ENCODE measurements around the gene CD7. TPM values are rescaled to one million over a fixed set of nuclear protein-coding genes. Genes with fewer than 3 reads are reported as not detected.
"Not testable (repeated sequence)": the region's sequence is repeated elsewhere in the genome, so short reads cannot be mapped to it uniquely, and the experiment has no call there.

CD7 gene
- total RNA-seq, 2 donors from 2014 or later: 620 to 646 TPM

DNA sequence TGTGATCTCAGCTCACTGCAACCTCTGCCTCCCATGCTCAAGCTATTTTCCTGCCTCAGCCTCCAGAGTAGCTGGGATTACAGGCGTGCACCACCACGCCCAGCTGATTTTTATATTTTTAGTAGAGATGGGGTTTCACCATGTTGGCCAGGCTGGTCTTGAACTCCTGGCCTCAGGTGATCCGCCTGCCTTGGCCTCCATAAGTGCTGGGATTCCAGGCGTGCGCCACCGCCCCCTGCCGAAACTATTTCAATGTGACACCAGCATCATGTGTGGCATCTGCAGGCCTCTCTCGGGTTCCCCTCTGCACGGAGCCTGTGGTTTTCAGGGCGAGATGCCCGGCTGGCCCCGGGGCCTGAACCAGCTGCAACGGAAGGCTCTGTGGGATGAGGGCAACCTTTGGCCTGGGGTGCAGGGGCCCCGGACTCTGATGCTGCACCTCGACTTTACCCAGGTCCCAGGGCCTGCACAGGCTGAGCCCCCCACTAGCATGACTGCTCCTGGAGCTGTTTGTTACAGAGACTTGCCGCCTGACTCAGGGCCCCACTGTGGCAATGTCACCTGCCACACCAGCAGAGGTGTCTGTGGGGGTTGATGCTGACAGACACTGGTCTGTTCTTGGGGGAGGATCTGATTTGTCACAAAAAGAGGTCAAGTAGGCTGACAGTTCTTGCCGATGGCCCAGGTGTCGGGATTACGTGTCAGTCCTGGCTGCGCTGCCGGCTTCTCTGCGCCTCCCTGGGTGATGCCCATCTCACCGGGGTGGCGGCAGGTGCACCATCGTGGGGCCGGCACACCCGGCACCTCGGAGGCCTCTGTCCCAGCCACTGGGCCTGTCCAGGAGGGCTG lies 33.0 kb upstream of the CD7 start:
- Mint-ChIP-seq H3K27ac (no peak overlapping the region), H3K36me3 (no peaks in the 10 kb centered on the region), H3K9me3 (no peaks in the 10 kb centered on the region)
- DNase-seq (ENCODE audit: low spot score in 2 of 2) (peak in 1 of 2 donors; percentile 52), ATAC-seq (peak in 1 of 2 donors; percentile 43)

DNA sequence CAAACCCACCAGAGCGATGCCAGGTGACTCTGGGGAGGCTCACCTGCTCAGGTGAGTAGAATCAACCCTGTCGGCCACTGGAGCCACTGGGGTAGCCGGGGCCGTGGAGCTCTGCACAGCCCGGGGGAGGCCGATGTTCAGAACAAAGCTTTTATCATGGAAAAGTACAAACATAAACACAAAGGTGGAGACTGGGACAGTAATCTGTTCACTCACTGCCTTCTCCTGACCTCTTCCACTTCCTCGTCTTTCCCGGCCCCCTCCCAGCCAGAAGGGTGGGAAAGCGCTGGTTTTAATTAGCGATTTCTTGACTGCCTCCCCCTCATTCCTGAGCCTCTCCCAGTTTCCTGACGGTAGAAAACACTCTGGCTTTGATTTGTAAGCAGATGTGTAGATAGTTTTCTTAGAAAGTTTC lies 31.9 kb upstream of the CD7 start:
- ATAC-seq (no peak), DNase-seq (ENCODE audit: low spot score in 2 of 2) (no peak)
- Mint-ChIP-seq H3K27ac (no peak overlapping the region), H3K9me3 (no peaks in the 10 kb centered on the region), H3K36me3 (no peaks in the 10 kb centered on the region)

DNA sequence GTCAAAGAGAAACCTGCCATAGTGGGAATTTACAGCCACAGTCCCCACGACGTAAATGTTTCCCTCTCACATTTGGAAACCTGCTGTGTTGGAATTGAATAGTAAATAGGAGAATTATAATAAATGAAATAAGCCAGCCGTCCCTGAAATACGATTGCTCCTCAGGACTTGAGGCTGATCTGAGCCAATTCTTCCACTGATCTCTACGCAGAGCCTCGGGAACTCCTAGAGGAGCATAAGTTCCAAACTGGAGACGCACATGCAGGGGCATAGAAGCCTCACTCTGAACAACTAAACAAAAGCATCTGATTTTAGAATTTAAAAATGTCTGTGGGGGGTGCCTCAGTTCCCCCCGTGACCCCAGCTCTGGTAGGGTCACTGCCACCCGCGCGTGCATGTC lies 31.5 kb upstream of the CD7 start:
- H3K36me3 Mint-ChIP-seq: no peaks in the 10 kb centered on the region
- ATAC-seq (no peak), DNase-seq (ENCODE audit: low spot score in 2 of 2) (no peak)
- no peaks in the 10 kb centered on the region for H3K9me3 Mint-ChIP-seq
- no peak overlapping the region for H3K27ac Mint-ChIP-seq

DNA sequence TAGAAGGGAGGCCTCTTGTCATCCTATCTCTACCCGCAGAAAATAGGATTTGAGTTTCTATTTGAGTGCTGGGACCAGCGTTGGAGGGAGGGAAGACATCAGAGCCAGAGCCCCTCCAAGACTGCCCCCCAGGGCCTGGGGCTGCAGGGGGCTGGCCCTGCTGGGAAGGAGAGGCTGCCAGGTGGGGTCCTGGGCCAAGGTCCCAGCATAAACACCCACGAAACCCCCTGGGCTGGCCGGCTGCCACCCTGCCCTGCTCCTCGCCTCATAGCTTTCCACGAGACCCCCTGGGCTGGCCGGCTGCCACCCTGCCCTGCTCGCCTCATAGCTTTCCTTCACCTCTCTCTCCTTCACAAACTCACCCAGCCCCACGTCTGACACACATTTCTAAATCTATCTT lies 31.0 kb upstream of the CD7 start:
- DNase-seq (ENCODE audit: low spot score in 2 of 2): no peak
- Mint-ChIP-seq H3K9me3 (no peaks in the 10 kb centered on the region), H3K27ac (no peak overlapping the region), H3K36me3 (no peaks in the 10 kb centered on the region)
- ATAC-seq: no peak

DNA sequence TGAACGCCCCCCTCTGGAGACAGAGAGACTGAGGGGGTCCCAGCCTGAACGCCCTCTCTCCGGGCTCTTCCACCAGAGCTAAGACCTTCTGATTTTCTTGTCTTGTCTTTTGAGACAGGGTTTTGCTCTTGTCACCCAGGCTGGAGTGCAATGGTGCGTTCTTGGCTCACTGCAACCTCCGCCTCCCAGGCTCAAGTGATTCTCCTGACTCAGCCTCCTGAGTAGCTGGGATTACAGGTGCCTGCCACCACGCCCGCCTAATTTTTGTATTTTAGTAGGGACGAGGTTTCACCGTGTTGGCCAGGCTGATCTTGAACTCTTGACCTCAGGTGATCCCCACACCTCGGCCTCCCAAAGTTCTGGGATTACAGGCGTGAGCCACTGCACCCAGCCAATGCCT lies 30.6 kb upstream of the CD7 start:
- not testable (repeated sequence) for H3K9me3 Mint-ChIP-seq; ATAC-seq; H3K27ac Mint-ChIP-seq; H3K36me3 Mint-ChIP-seq; DNase-seq (ENCODE audit: low spot score in 2 of 2)

DNA sequence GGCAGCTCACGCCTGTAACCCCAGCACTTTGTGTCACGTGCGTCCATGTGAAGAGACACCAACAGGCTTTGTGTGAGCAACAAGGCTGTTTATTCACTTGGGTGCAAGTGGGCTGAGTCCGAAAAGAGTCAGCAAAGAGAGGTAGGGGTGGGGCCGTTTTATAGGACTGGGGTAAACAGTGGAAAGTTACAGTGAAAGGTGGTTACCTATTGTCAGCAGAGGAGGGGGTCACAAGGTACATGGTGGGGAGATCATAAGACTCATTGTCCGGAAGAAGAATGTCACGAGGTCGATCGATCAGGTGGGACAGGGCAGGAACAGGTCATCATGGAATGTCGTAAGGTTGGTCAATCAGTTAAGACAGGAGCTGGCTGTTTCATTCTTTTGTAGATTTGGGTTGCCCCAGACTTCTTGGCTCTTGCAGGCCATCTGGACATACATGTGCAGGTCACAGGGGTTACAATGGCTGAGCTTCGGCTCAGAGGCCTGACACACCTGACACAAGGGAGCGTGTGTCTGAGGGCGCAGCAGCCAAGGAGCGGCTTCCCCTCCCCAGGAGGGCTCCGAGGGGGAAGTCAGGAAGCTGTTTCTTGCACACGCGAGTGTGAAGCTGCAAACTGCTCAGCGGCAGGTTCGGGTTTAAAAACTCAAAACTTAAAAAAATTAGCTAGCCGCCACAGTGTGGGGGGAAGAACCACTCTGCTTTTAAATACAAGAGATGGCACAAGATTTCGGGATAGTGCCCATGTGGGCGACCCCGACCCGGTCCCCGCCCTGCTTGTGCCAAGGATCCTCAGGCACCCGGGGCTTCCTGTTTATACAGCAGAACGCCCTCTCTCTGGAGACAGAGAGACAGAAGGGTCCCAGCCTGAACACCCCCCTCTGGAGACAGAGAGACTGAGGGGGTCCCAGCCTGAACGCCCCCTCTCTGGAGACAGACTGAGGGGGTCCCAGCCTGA lies 29.2 kb upstream of the CD7 start:
- ATAC-seq (no peak), DNase-seq (ENCODE audit: low spot score in 2 of 2) (no peak)
- Mint-ChIP-seq H3K9me3 (no peaks in the 10 kb centered on the region), H3K27ac (no peak overlapping the region), H3K36me3 (no peaks in the 10 kb centered on the region)

DNA sequence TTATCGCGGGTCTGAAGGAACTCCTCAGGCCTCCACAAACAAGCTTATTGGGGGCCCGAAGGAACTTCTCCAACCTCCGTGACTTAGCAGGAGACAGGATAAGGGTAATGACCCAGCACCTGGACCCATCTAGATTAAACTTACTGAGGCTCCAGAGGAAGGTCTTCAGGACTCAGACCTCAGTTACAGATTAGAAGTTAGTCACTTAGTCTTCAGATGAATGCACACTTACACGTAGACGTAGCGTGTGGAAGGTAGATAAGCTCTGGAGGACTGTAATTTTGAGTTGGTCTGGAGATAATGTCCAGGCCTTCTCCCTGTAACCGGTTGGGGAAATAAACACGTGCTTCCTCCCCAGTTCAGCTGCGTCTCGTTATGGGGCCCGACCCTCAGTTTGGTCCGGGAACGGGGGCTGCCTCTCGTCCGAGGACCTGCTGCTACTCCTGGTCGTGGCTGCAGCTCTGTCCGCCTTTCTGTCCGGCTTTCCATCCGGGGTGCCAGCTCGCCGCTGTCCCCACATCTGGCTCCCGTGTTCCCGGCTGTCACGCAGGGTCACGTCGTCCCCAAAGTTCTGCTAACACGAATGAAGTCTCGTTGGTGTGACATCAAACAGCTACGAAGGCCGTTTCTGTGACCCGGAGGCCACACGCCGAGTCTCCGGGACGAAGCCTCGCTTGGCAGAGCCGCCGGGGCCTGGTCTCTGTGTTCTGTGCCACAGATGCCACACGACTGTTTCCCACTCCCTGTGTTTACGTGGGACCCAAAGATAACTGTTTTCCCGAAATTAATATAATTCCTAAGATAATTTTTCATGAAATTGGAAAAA lies 28.0 kb upstream of the CD7 start:
- DNase-seq (ENCODE audit: low spot score in 2 of 2) (no peak), ATAC-seq (no peak)
- H3K36me3 Mint-ChIP-seq: no peaks in the 10 kb centered on the region
- no peak overlapping the region for H3K27ac Mint-ChIP-seq
- H3K9me3 Mint-ChIP-seq: no peaks in the 10 kb centered on the region

DNA sequence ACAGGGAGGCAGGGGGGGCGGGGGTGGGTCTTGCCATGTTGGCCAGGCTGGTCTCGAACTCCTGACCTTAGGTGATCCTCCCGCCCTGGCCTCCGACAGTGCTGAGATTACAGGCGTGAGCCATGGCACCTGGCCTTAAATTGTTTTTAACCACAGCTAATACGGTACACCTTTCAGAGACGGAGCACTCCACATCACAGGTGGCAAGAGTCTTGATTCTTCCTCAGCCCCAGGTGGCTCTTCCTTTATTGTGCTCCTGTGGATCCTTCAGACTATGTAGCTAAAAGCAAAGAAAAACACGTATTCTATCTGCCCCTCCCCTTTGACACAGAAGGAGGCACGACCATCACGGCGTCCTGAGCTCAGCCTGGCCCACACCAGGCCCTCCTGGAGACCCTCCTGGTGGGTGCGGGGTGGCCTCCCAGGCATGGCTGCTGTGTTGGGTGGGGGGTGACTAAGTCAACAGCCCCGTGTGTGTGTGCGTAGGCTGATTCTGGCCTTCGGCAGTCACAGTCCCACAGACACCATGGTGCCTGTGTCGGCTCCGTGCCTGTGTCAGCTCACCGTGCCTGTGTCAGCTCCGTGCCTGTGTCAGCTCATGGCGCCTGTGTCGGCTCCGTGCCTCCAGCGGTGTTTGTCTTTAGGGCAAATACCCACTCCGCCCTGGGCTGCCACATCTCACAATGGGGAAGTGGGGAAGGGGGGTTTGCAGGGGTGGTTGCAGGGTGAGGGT lies 26.9 kb upstream of the CD7 start:
- ATAC-seq (no peak), DNase-seq (ENCODE audit: low spot score in 2 of 2) (no peak)
- no peaks in the 10 kb centered on the region for H3K36me3 Mint-ChIP-seq
- no peak overlapping the region for H3K27ac Mint-ChIP-seq
- H3K9me3 Mint-ChIP-seq: no peaks in the 10 kb centered on the region

DNA sequence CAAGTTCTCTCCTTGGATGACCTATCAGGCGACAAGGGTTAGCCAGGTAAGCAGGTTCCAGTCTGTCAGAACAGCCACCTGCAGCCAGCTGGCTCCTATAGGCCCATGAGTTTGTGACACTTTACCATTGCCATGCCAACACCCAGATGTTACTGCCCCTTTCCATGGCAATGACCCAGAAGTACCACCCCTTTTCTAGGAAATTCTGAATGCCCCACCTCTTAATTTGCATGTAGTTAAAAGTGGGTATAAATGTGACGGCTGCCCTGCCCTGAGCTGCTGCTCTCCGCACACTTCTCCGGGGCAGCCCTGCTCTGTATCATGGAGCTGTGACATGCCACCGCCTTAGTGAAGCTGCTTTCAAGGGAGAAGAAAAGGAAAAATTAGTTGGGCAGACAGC lies 26.2 kb upstream of the CD7 start:
- ATAC-seq: peak in 1 of 2 donors; percentile 40
- Mint-ChIP-seq H3K27ac (no peak overlapping the region), H3K9me3 (no peaks in the 10 kb centered on the region), H3K36me3 (no peaks in the 10 kb centered on the region)
- no peak for DNase-seq (ENCODE audit: low spot score in 2 of 2)

DNA sequence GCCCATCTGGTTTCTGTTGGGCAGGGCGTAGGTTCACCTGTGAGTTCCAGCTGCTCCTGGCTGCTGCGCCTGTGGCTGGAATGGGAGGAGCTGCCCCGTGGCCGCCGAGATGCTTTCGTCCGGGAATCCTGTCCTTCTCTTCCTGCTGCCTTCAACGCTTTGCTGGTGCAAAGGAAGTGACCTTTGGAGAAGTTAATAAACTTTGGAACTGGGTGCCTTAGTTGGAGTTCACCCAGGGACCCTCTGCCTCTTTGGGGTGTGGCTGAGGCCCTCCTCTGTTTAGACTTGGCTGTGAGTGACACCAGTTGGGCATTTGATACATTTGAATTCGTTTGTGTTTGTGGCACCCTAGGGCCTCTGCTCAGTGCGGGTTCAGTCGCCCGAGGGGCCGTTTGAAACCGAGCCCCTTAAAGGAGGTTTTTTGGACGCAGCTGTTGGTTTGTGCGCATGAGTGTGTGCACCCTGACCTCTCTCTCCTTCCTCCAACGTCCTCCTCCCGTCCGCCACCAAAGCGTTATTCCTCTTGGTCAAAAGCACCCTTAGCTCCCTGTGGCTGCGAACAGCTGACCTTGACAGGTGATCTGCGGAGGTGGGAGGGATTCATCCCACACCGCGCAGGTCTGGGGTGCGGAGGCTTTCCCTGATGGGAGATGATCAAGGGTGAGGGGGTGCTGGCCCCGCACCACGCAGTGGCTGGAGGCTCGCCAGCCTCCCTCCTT lies 25.1 kb upstream of the CD7 start:
- DNase-seq (ENCODE audit: low spot score in 2 of 2) (no peak), ATAC-seq (no peak)
- no peaks in the 10 kb centered on the region for H3K36me3 Mint-ChIP-seq
- H3K27ac Mint-ChIP-seq: no peak overlapping the region
- H3K9me3 Mint-ChIP-seq: no peaks in the 10 kb centered on the region

DNA sequence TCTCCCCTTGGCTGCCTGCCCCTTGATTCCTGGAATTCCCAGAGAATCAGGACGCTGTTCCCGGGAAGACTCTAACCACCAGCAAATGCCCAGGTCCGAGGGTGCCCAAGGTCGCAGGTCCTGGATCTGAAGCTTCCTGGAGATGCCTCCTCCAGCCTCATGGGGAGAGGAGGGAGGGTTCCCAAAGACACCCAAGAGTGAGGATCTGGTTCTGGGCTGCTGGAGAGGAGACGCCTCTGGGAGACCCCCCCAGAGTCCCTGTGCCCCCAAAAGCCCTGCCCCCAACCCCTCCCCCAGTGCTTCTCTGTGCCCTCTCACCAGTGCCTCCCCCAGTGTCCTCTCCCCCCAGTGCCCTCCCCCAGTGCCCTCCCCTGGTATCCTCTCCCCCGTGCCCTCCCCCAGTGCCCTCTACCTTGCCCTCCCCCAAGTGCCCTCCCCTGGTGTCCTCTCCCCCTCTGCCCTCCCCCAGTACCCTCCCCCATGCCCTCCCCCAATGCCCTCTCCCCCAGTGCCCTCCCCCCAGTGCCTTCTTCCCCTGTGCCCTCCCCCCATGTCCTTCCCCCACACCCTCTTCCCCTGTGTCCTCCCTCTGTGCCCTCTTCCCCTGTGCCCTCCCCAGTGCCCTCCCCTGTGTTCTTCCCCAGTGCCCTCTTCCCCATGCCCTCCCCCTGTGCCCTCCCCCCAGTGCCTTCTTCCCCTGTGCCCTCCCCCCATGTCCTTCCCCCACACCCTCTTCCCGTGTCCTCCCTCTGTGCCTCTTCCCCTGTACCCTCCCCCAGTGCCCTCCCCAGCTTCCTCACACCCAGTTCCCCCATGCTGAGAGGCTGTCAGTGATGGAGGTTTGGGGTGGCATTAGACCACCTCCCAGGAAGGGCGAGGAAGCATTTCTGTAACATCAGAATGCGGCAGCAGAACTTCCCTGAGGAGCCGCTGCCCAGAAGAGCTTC lies 22.5 kb upstream of the CD7 start:
- no peaks in the 10 kb centered on the region for H3K9me3 Mint-ChIP-seq
- no peak overlapping the region for H3K27ac Mint-ChIP-seq
- no peaks in the 10 kb centered on the region for H3K36me3 Mint-ChIP-seq
- no peak for ATAC-seq
- no peak for DNase-seq (ENCODE audit: low spot score in 2 of 2)

DNA sequence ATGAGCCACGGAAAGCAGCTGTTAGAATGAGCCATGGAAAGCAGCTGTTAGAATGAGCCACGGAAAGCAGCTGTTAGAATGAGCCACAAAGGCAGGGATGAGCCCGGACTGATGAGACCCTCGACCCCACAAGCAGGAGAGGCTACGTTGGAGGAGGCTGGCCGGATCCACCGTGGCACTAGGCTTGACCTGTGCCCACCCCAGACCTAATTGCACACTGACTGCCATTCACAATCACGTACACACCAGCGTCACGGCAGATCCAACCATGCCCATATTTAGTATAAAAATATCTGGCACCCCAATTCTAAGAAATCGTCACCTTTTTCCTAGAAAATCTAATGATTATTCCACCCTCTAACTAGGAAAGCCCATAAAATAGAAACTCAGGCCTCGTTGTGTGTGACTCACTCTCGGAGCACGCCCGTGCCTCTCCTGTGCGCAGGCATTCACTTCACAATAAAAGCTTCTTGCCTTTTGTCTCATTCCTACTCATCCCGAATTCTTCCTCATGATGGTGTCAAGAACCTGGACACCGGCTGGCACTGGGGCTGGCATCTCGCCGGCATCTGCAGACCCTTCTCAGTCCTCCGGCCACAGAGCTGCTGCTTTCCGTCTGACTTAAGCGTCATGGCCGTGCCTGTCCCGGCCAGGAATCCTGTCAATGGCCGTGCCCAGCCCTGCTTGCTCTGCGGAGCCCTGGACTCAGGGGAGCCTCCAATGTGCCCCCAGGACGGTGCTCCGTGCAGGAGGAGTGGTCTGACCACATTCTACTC lies 21.6 kb upstream of the CD7 start:
- no peak for DNase-seq (ENCODE audit: low spot score in 2 of 2)
- H3K9me3 Mint-ChIP-seq: no peaks in the 10 kb centered on the region
- H3K36me3 Mint-ChIP-seq: no peaks in the 10 kb centered on the region
- H3K27ac Mint-ChIP-seq: no peak overlapping the region
- no peak for ATAC-seq

DNA sequence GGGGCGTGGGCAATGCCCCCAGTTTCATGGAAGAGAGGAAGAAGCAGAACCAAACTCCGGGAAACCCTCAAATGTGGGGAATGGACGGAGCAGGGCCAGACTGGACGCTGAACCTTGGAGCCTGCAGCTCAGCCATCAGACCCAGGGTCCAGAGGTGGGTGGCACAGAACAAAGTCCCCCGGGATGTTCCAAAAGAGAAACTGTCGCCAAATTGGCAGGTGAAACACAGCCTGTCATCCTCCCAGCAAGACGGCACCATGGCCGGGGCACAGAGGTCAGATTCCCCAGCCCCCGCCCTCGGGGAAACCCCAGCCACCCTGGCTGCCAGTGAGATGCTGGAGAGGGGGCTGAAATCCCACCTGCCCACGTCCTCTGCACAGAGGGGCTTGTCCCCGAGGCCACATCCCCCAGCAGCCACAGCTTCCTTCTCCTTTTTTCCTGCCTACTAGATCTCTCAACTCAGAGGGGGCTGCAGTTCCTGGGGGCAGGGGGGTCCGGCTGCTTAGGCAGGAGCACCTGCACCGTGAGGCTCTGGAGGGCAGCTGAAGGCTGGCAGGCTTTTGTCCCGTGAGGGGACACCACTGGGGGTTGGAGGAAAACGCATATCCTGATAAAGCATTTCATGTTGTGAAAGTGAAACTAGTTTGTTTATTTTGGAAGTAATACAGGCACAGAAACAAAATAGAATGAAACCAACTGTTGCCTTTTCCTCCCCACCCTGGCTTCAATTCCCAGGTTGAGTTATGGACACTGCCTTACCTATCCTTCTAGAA lies 17.4 kb upstream of the CD7 start:
- Mint-ChIP-seq H3K9me3 (no peaks in the 10 kb centered on the region), H3K27ac (peak overlapping the region in 1 of 2 donors; percentile 90), H3K36me3 (no peaks in the 10 kb centered on the region)
- ATAC-seq: peak in 1 of 2 donors; percentile 6
- DNase-seq (ENCODE audit: low spot score in 2 of 2): no peak
